DMS53 (cell line): Measurements from ENCODE around the gene PROZ.

Experiments used
- DNase-seq: peaks from one replicate; lab custom pipeline; 2025; lab: John Stamatoyannopoulos, UW

Gene PROZ

GRCh38 chr13:113140677-113141600 lies 17.5 kb upstream of the PROZ start:
- DNase-seq, result no peak

- DNase-seq, result no peak
These were observed 16.9 kb upstream of the PROZ start for GRCh38 chr13:113141601-113141970.

- no peak for DNase-seq
These were observed 15.6 kb upstream of the PROZ start for GRCh38 chr13:113142876-113143275.

GRCh38 chr13:113143466-113144254 lies 14.8 kb upstream of the PROZ start:
- no peak for DNase-seq

- no peak for DNase-seq
These were observed 14.2 kb upstream of the PROZ start for GRCh38 chr13:113144255-113144629.

- DNase-seq, result no peak
These were observed 13.0 kb upstream of the PROZ start for GRCh38 chr13:113145496-113145895.

GRCh38 chr13:113145911-113146598 lies 12.4 kb upstream of the PROZ start:
- DNase-seq, result no peak

GRCh38 chr13:113146750-113147149 lies 11.7 kb upstream of the PROZ start:
- DNase-seq, result no peak

- no peak for DNase-seq
These were observed 11.2 kb upstream of the PROZ start for GRCh38 chr13:113147206-113147605.

GRCh38 chr13:113148407-113148806 lies 10.0 kb upstream of the PROZ start:
- no peak for DNase-seq

- DNase-seq, result no peak
These were observed 9.4 kb upstream of the PROZ start for GRCh38 chr13:113148940-113149503.

GRCh38 chr13:113149711-113150549 lies 8.5 kb upstream of the PROZ start:
- DNase-seq, result no peak

- DNase-seq, result no peak
These were observed 7.7 kb upstream of the PROZ start for GRCh38 chr13:113150550-113151365.

- peak; percentile 9 for DNase-seq
These were observed 6.4 kb upstream of the PROZ start for GRCh38 chr13:113151745-113152690.

- DNase-seq, result no peak
These were observed 5.8 kb upstream of the PROZ start for GRCh38 chr13:113152691-113152983.

GRCh38 chr13:113152984-113153809 lies 5.3 kb upstream of the PROZ start:
- peak; percentile 54 for DNase-seq

GRCh38 chr13:113153810-113154748 lies 4.4 kb upstream of the PROZ start:
- peak; percentile 70 for DNase-seq
